Muscle layer of colon (tissue), 2 donors: ENCODE results near the gene PPP1R9B.

ENCODE experiments used
- H3K27ac ChIP-seq: one replicate; pipeline ENCODE4 v1.7.0; 2013; ENCODE audit warnings: low read depth, mild to moderate bottlenecking, low read length, moderate library complexity
- H3K27me3 ChIP-seq, 2 donors: one replicate each; pipeline ENCODE4 v1.7.0; 2013; ENCODE audit warnings: low read length in 2 of 2, mild to moderate bottlenecking in 2 of 2; ENCODE audit not compliant: insufficient read depth in 2 of 2, control insufficient read depth in 1 of 2
- H3K36me3 ChIP-seq: one replicate; pipeline ENCODE4 v1.7.0; 2013; ENCODE audit warnings: mild to moderate bottlenecking, low read length; ENCODE audit not compliant: insufficient read depth
- H3K4me1 ChIP-seq: one replicate; pipeline ENCODE4 v1.7.0; 2013; ENCODE audit warnings: mild to moderate bottlenecking, low read length; ENCODE audit not compliant: insufficient read depth
- H3K4me3 ChIP-seq, 2 donors: one replicate each; pipeline ENCODE4 v1.7.0; 2013; ENCODE audit warnings: low read length in 2 of 2, low read depth in 1 of 2, mild to moderate bottlenecking in 1 of 2, moderate library complexity in 1 of 2
- H3K9ac ChIP-seq: one replicate; pipeline ENCODE4 v1.7.0; 2013; ENCODE audit warnings: low read length
- H3K9me3 ChIP-seq: one replicate; pipeline ENCODE4 v1.7.0; 2013; ENCODE audit warnings: mild to moderate bottlenecking, low read length
- donor health status: abdominal sarcoma.
- donor health status: Adenocarcinoma of cecum.

Gene PPP1R9B

DNA sequence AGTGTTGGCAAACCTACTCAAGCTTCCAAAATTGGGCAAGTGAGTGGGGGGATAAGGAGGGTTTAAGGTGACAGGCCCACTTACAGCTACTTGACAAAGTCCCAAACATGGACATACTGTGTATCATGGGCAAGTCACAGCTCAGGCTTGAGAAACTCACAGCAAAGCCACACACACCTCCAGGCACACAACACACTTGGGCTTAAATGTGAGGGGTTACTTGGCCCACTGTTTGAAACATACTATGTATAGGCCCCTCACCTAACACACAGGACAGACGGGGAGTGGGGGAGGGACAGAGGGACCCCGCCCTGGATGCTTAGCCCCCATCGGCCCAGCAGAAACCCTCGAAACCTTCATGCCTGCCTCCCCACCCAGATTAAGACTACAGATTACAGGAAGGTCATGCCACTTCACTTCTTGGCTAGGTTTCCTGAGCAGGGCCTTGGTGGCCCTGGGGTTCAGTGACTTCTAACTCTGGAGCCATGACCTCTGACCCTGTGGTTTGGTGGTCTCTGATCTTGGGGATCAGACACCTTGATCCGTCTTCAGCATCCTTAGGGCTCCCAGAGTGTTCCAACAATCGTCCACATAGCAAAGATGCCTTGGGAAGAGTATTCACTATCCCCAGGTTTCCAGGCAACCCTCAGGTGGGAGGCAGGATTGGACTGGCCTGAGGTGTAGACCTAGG, 18.2 kb downstream of the PPP1R9B start:
- peaks cover 14% of the 10 kb centered on the region for H3K4me1 ChIP-seq
- no peak overlapping the region for H3K27ac ChIP-seq

DNA sequence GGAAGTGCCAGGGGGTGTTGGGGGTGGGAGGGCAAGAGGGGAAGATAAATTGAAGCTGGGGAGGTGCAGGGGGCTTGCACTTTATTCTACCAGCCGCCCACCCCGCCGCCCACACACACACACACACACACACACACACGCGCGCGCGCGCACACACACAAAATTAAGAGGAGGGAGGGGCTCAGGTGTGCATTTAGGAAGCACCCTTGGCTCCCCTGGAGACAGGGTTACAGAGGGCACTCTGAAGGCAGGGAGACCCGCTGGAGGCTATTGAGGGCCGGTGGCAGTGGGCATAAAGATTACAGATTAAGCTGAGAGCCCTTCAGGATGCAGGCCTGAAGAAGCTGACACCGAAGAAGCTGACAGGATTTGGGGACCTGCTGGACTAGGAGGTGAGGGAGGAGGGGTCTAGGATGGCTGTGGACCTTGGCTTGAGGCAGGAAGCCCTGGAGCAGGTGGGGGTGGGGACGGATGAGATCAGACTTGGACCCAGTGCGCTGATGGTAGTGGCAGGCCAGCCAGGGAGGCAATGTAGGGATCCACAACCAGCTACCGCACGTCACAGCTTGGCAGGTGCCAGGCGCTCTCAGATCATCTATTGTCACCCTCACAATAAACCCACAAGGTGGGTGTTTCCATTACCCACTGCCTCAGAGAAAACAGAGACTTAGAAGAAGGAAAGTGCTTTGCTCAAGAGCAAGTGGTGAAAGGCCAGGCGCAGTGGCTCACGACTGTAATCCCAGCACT, 19.7 kb downstream of the PPP1R9B start:
- peaks cover 4 to 11% of the 10 kb centered on the region in 2 donors for H3K27me3 ChIP-seq
- no peaks in the 10 kb centered on the region for H3K9me3 ChIP-seq
- peaks cover 10% of the 10 kb centered on the region for H3K36me3 ChIP-seq
- no peak overlapping the region for H3K27ac ChIP-seq
- H3K4me1 ChIP-seq, result peaks cover 14% of the 10 kb centered on the region
- no peak overlapping the region for H3K9ac ChIP-seq
- peak overlapping the region in 1 of 2 donors; percentile 27 for H3K4me3 ChIP-seq

More for the DNA sequence above, 18.2 kb downstream of the PPP1R9B start:
- no peak overlapping the region for H3K9ac ChIP-seq
- peaks cover 17% of the 10 kb centered on the region for H3K36me3 ChIP-seq
- H3K9me3 ChIP-seq, result no peaks in the 10 kb centered on the region
- peaks cover 4 to 11% of the 10 kb centered on the region in 2 donors for H3K27me3 ChIP-seq
- H3K4me3 ChIP-seq, result no peak overlapping the region

DNA sequence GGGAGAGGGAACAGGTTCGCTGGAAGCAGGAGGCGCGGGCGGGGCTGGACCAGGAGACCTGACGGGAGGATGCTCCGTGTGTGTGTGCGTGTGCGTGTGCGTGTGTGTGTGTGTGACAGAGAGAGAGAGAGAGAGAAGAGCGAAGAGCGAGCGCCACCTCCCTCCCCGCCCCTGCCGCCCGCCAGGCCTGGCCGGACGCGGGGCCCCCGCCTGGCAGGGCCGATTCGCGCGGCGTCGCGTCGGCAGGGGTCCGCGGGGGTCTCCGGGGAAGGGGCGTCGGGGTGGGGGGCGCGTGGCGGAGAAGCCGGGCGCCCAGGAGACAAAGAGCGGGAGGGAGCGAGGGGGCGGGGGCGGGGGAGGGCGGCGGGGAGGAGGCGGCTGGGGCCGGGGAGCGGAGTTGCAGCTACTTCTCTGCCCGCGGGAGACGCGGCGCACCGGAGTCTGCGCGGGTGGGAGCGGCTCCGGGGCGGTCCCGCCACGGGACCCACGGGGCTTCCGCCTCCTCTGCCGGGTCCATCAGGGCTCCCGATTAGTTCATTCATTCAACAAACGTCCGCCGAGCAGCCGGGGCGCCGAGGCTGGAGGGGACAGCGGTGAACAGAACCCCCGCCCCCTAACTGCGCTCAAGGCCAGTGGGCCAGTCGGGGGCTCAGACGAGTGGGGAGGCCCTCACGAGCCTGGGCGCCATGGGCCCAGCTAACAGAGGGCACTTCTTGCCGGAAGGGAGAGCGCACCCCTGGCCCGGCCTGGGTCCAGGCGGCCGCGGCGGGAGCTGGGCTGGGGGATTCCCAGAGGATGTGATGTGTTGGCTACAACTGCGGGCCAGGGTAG, 20.5 kb downstream of the PPP1R9B start, which contains the start of gene SAMD14:
SAMD14 (minus strand) TSS at position 433 of the 831 bp plus-strand sequence. CDS start 5,201 bp downstream, outside the sequence.
- Histone ChIP-seq H3K4me3 (peak within 1 kb of the TSS; percentile 25 to 27), H3K9ac (no peak within 1 kb of the TSS), H3K9me3 (no peaks in the 10 kb centered on the region), H3K4me1 (peaks cover 14% of the 10 kb centered on the region), H3K36me3 (peaks cover 6% of the 10 kb centered on the region), H3K27ac (no peak within 1 kb of the TSS), H3K27me3 (peaks cover 4 to 11% of the 10 kb centered on the region in 2 donors)

DNA sequence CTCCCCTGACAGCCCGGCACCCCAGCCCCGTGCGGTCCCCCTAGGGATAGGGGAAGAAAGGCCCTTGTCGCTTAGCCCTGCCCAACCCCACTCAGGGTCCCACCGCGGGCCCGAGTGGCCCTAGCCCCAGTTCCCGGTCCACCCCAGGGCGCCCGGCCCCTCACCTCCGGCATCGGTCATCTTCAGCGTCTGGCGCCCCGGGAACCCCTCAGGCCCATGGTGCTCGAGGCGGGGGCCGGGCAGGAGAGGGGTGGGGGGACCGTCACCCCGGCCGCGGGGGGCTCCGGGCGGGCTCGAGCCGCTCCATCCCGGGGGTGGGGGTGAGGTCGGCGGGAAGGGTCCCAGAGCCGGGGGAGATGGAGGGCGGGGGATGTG, 21.1 kb downstream of the PPP1R9B start:
- H3K27ac ChIP-seq, result no peak overlapping the region
- peaks cover under 1% of the 10 kb centered on the region for H3K36me3 ChIP-seq
- no peak overlapping the region for H3K9ac ChIP-seq
- H3K27me3 ChIP-seq, result peaks cover 4 to 11% of the 10 kb centered on the region in 2 donors
- H3K4me1 ChIP-seq, result peaks cover 14% of the 10 kb centered on the region
- no peaks in the 10 kb centered on the region for H3K9me3 ChIP-seq
- peak overlapping the region in 1 of 2 donors; percentile 25 for H3K4me3 ChIP-seq

DNA sequence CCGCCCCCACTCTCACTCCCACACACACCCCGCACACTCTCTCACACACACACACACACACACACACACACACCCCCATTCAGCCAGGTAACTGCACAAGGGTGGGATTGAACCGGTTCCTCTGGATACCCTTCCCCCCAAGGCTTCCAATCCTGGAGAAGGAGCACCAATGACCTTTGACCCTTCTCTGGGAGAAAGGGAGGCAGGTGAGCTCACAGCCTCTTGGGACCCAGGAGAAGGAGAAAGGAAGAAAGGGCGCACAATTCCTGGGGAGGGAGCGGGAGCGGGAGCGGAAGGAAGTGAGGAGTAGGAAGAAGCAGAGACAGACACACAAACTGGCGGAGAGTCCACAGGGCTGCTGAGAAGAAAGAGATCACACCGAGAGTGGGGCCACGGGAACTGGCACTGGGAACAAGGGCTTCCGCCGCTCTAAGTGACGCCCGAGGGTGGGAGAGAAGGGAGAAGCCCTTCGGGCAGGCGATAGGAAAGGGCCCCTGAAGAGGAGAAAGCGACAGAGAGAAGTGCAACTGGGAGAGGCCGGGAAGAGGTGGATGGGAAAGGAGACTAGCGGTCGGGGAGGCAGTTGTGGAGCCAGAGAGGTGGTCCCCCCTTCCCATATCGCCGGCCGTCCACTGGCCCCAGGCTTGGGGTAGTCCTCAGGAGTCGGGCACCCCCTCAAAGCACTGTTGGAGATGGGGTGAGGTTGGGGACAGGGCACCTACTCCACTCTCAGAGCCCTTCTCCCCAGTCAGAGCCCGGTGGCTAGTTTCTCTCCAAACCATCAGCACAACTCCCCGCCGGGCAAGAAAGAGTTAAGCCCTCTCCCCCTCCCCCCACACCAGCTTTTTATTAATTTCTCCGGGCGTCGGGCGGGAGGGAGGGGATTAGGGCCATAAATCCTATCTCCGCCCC, 21.8 kb downstream of the PPP1R9B start:
- Histone ChIP-seq H3K4me1 (peaks cover 9% of the 10 kb centered on the region), H3K9ac (no peak overlapping the region)

DNA sequence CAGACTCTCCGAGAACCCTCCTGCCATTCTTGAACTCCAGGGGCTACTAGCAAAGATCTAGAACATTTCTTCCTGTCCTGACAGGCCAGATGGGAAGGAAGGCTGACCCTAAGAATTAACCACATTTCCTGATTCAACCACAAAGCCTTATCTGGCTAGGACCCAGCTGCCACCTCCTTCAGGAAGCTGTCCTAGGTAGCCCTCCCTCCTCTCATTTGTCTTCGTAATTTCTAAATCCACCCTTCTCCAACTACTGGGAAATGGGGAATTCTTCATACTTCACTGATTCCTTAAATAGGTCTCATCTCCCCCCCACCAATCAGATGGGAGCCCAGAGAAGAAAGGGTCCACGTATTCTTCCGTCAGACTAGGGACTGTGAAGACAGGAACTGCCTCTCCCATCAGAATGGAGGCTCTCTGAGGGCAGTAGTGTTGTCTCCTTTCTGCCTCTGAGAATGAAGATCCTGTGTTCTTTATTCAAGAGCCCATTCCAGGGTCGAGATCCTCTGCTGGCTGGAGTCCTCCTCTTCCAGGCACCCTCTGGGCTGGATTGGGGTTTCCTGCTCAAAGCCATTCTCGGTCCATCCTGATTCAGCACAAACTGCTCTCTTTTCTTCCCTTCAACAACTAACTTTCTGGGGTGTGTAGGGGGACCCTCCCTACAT, 22.6 kb downstream of the PPP1R9B start:
- Histone ChIP-seq H3K27me3 (peaks cover 4 to 11% of the 10 kb centered on the region in 2 donors), H3K36me3 (no peaks in the 10 kb centered on the region), H3K27ac (no peak overlapping the region), H3K9me3 (no peaks in the 10 kb centered on the region), H3K4me3 (no peak overlapping the region), H3K9ac (no peak overlapping the region), H3K4me1 (peaks cover 1% of the 10 kb centered on the region)

More for the DNA sequence above, 21.8 kb downstream of the PPP1R9B start:
- Histone ChIP-seq H3K36me3 (no peaks in the 10 kb centered on the region), H3K4me3 (peak overlapping the region; percentile 16 to 18), H3K27ac (no peak overlapping the region), H3K27me3 (peaks cover 4 to 11% of the 10 kb centered on the region in 2 donors), H3K9me3 (no peaks in the 10 kb centered on the region)

DNA sequence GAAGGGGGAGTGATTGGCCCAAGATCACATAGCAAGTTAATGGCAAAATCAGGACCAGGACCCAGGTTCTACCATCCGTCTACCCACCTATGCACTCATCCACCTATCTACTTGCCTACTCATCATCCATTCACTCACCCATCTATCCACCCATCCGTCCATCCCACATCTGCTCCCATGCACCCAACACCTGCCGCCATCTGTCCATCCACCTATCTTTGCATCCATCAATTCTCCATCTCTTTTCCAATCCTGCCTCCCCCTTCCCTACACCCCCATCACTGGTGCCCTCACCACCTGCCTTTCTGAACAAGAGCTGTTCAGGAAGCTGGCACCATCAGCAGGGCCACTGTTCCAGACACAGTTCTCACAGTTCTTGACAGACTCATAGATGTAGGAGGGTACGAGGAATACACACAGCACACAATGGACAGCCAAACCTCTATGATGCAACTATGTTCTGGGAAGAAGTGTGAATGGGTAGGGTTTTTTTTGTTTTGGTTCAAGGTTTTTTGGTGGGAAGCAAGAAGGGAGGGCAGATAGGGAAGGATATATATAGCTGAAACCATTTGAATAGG, 25.0 kb downstream of the PPP1R9B start:
- no peak overlapping the region for H3K4me3 ChIP-seq
- no peak overlapping the region for H3K9ac ChIP-seq
- H3K9me3 ChIP-seq, result no peaks in the 10 kb centered on the region
- peaks cover 0 to 11% of the 10 kb centered on the region in 2 donors for H3K27me3 ChIP-seq
- H3K4me1 ChIP-seq, result no peaks in the 10 kb centered on the region
- H3K36me3 ChIP-seq, result no peaks in the 10 kb centered on the region
- no peak overlapping the region for H3K27ac ChIP-seq

DNA sequence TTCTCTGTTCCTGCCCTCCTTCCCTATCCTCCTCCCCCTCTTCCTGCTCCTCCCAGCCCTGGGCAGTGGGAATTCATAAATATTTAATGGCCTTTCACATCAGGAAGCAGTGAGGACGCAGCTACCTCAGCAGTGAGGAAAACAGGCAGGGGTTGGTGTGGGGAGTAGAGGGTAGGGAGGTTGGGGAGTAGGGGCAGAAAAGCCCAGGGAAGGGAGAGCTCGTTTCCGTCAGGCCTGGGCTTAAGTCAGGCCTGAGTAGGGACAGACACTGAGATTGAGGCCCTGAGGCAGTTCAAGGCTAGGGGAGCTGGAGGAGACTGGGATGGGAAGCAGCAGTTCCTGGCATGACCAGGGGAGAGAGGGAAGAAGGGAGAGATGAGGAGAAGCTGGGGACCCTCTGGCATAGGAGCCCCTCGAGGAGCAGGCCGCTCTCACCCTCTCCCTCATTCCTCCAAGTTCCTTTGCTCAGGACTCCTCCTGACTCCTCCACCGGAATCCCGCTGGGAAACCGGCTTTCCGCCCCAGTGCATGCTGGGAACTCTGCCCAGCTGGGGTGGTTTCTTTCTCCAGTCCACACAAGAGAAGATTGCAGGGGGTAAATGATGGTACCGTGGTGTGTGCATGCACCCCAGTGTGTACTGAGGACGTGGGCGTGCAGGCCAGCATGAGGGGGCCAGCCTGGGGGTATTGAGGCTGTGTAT, 26.7 kb downstream of the PPP1R9B start:
- no peak overlapping the region for H3K27ac ChIP-seq
- peaks cover 0 to 5% of the 10 kb centered on the region in 2 donors for H3K27me3 ChIP-seq
- H3K4me3 ChIP-seq, result no peak overlapping the region
- H3K9me3 ChIP-seq, result no peaks in the 10 kb centered on the region
- H3K36me3 ChIP-seq, result no peaks in the 10 kb centered on the region
- no peak overlapping the region for H3K9ac ChIP-seq
- H3K4me1 ChIP-seq, result no peaks in the 10 kb centered on the region

DNA sequence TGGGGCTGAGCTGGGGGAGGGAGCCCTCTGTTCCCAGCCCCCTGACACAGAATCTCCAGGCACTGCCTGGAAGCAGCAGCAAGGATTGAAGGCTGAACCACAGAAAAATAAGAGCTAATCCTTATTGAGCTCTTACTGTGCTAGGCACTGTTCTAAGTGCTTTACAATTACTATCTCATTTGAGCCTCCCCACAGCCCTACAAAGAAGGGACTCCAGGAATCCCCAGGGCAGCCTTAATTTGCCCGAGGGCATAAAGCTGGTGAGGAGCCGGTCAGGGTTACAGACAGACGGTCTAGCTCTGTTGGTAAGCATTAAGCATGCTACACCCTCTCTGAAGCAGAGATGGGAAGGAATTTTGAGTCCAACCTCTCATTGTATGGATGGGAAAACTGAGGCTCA, 27.5 kb downstream of the PPP1R9B start:
- Histone ChIP-seq H3K9ac (no peak overlapping the region), H3K27me3 (no peaks in the 10 kb centered on the region), H3K9me3 (no peaks in the 10 kb centered on the region), H3K36me3 (no peaks in the 10 kb centered on the region), H3K4me1 (no peaks in the 10 kb centered on the region), H3K4me3 (no peak overlapping the region), H3K27ac (no peak overlapping the region)
